HEK293 (cell line): ENCODE data around the gene TBC1D16.

ENCODE experiments used
- CTCF ChIA-PET: fragments of 350-600 bp; formaldehyde crosslinking; extraction: SDS; loops from one replicate; lab custom pipeline; 2021; ENCODE audit warnings: antibody characterized with exemption; lab: Yijun Ruan, JAX
- POLR2A ChIA-PET: fragments of 300-600 bp; formaldehyde crosslinking; extraction: SDS; loops from one replicate; lab custom pipeline; 2020; ENCODE audit warnings: antibody characterized with exemption, inconsistent platforms; lab: Yijun Ruan, JAX
- H3K27ac ChIP-seq: fragments of 200-500 bp; sonication (Bioruptor generic); 2 replicates; pipeline ENCODE4 v1.5.1; 2014; ENCODE audit warnings: low read depth, low read length, control low read depth, inconsistent platforms; ENCODE audit errors: extremely low read depth
- H3K36me3 ChIP-seq, 2 experiments: fragments of 200-500 bp in 1 of 2; sonication (Bioruptor generic) in 1 of 2; 1 replicate in 1 of 2; 2 replicates in 1 of 2; pipeline ENCODE4 v1.5.1; 2014 to 2017; ENCODE audit warnings: inconsistent platforms in 2 of 2, low read length in 2 of 2; ENCODE audit not compliant: control insufficient read depth in 2 of 2, insufficient read depth in 1 of 2
- H3K4me1 ChIP-seq: fragments of 200-500 bp; sonication (Bioruptor generic); 2 replicates; pipeline ENCODE4 v1.5.1; 2014; ENCODE audit warnings: mild to moderate bottlenecking, low read length, inconsistent platforms; ENCODE audit not compliant: control insufficient read depth, insufficient read depth
- H3K4me3 ChIP-seq: 2 replicates; pipeline ENCODE4 v1.5.1; 2011; ENCODE audit warnings: low read depth, mild to moderate bottlenecking, control low read depth, low read length, moderate library complexity
- H3K9me3 ChIP-seq: fragments of 200-500 bp; sonication (Bioruptor generic); 2 replicates; pipeline ENCODE4 v1.5.1; 2014; ENCODE audit warnings: low read depth, low read length, inconsistent platforms; ENCODE audit not compliant: control insufficient read depth, insufficient read depth
- FEZF1 ChIP-seq: fragments of 450-650 bp; formaldehyde crosslinking; IDR thresholded peaks from 2 replicates; pipeline ENCODE4 v1.5.1; 2016; ENCODE audit warnings: missing biosample characterization, missing genetic modification characterization
- GLIS1 ChIP-seq: fragments of 450-650 bp; formaldehyde crosslinking; IDR thresholded peaks from 2 replicates; pipeline ENCODE4 v1.5.1; 2016; ENCODE audit warnings: missing biosample characterization, missing genetic modification characterization
- GLIS2 ChIP-seq: fragments of 450-650 bp; formaldehyde crosslinking; IDR thresholded peaks from 2 replicates; pipeline ENCODE4 v1.5.1; 2016; ENCODE audit warnings: missing biosample characterization, missing genetic modification characterization
- KLF1 ChIP-seq: fragments of 450-650 bp; formaldehyde crosslinking; IDR thresholded peaks from 2 replicates; pipeline ENCODE4 v1.5.1; 2016; ENCODE audit warnings: missing biosample characterization, missing genetic modification characterization
- MYNN ChIP-seq: fragments of 450-650 bp; formaldehyde crosslinking; IDR thresholded peaks from 2 replicates; pipeline ENCODE4 v1.5.1; 2016; ENCODE audit warnings: missing biosample characterization, missing genetic modification characterization, borderline replicate concordance
- SETDB1 ChIP-seq: IDR thresholded peaks from one replicate; pipeline ENCODE4 v1.6.1; 2017; ENCODE audit warnings: mild to moderate bottlenecking, low read length, moderate library complexity, mixed read lengths; ENCODE audit not compliant: insufficient read length
- SP7 ChIP-seq: fragments of 450-650 bp; formaldehyde crosslinking; IDR thresholded peaks from 2 replicates; pipeline ENCODE4 v1.5.1; 2016; ENCODE audit warnings: missing biosample characterization, missing genetic modification characterization
- WT1 ChIP-seq: fragments of 450-650 bp; formaldehyde crosslinking; IDR thresholded peaks from 2 replicates; pipeline ENCODE4 v1.5.1; 2016; ENCODE audit warnings: missing biosample characterization, missing genetic modification characterization
- ZBTB20 ChIP-seq: fragments of 450-650 bp; formaldehyde crosslinking; IDR thresholded peaks from 2 replicates; pipeline ENCODE4 v1.5.1; 2016; ENCODE audit warnings: missing biosample characterization, missing genetic modification characterization
- ZEB2 ChIP-seq: fragments of 450-650 bp; formaldehyde crosslinking; IDR thresholded peaks from 2 replicates; pipeline ENCODE4 v1.5.1; 2016; ENCODE audit warnings: missing biosample characterization, missing genetic modification characterization
- ZIC2 ChIP-seq: fragments of 450-650 bp; formaldehyde crosslinking; IDR thresholded peaks from 2 replicates; pipeline ENCODE4 v1.5.1; 2016; ENCODE audit warnings: missing biosample characterization, missing genetic modification characterization
- ZNF2 ChIP-seq: fragments of 450-650 bp; formaldehyde crosslinking; IDR thresholded peaks from 2 replicates; pipeline ENCODE4 v1.5.1; 2016; ENCODE audit warnings: missing biosample characterization, missing genetic modification characterization
- ZNF266 ChIP-seq: fragments of 450-650 bp; formaldehyde crosslinking; IDR thresholded peaks from 2 replicates; pipeline ENCODE4 v1.5.1; 2016; ENCODE audit warnings: missing biosample characterization, missing genetic modification characterization, low read depth
- ZNF501 ChIP-seq: fragments of 450-650 bp; formaldehyde crosslinking; IDR thresholded peaks from 2 replicates; pipeline ENCODE4 v1.5.1; 2016; ENCODE audit warnings: missing biosample characterization, missing genetic modification characterization
- ZNF510 ChIP-seq: fragments of 450-650 bp; formaldehyde crosslinking; IDR thresholded peaks from 2 replicates; pipeline ENCODE4 v1.5.1; 2018; ENCODE audit warnings: mild to moderate bottlenecking, missing genetic modification characterization, missing biosample characterization; ENCODE audit not compliant: insufficient replicate concordance
- ZNF707 ChIP-seq: fragments of 450-650 bp; formaldehyde crosslinking; IDR thresholded peaks from 2 replicates; pipeline ENCODE4 v1.5.1; 2016; ENCODE audit warnings: missing biosample characterization, missing genetic modification characterization
- TF ChIP-seq, protein P1 (sequence below): fragments of 450-650 bp; formaldehyde crosslinking; IDR thresholded peaks from 2 replicates; pipeline ENCODE4 v1.5.1; 2016; ENCODE audit warnings: missing biosample characterization, missing genetic modification characterization
- TF ChIP-seq, protein P2 (sequence below): fragments of 450-650 bp; formaldehyde crosslinking; IDR thresholded peaks from 2 replicates; pipeline ENCODE4 v1.5.1; 2016; ENCODE audit warnings: missing biosample characterization, missing genetic modification characterization
- TF ChIP-seq, protein P3 (sequence below): fragments of 450-650 bp; formaldehyde crosslinking; IDR thresholded peaks from 2 replicates; pipeline ENCODE4 v1.5.1; 2017; ENCODE audit warnings: missing biosample characterization, missing genetic modification characterization
- TF ChIP-seq, protein P4 (sequence below): fragments of 450-650 bp; formaldehyde crosslinking; IDR thresholded peaks from 2 replicates; pipeline ENCODE4 v1.5.1; 2016; ENCODE audit warnings: missing biosample characterization, missing genetic modification characterization

Gene TBC1D16

DNA sequence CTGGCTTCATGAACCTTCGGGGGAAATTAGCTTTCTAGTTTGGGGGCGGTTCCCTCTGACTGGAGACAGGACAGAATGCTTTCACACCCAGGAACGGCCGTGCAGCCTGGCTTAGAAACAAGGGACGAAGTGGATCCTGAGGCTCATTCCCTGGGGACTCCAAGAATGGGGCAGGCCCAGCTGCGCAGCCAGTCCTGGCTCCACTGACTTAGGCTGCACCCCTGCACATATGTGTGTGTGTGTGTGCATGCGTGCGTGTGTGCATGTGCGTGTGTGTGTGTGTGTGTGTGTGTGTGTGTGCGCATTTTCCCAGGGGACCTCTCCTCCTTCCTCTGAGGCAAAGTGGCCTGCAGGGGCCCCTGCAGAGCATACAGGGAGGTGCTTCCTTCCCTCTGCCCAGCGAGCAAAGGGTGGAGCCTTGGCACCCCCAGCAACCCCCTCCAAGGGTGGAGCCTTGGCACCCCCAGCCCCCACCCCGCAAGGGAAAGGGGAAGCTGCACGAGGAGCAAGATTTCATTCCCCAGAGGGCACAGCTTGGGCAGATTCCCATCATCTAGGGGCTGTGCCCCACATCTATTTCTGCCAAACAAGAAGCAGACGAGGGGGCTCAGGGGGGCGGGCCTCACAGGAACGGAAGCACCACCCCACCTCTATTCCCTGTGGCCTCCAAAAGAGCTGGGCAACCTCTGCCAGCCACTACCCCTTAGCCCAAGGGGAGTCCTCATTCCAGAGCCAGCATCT, 98.9 kb downstream of the TBC1D16 start (continued):
- TF ChIP-seq, protein P1, sequence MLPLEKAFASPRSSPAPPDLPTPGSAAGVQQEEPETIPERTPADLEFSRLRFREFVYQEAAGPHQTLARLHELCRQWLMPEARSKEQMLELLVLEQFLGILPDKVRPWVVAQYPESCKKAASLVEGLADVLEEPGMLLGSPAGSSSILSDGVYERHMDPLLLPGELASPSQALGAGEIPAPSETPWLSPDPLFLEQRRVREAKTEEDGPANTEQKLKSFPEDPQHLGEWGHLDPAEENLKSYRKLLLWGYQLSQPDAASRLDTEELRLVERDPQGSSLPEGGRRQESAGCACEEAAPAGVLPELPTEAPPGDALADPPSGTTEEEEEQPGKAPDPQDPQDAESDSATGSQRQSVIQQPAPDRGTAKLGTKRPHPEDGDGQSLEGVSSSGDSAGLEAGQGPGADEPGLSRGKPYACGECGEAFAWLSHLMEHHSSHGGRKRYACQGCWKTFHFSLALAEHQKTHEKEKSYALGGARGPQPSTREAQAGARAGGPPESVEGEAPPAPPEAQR (tag by site-specific recombination) = no peak
- TF ChIP-seq KLF1 (peak; percentile 24; the same call in 1 of the 2 replicates), ZIC2 (tag by site-specific recombination) (0 out of 2 replicates have a peak, but pooled peaks have one; percentile 27), SP7 (tag by site-specific recombination) (peak; percentile 35; the same call in 1 of the 2 replicates), SETDB1 (no peak), ZEB2 (tag by site-specific recombination) (no peak), MYNN (tag by site-specific recombination) (0 out of 2 replicates have a peak, but pooled peaks have one; percentile 22), GLIS1 (tag by site-specific recombination) (peak; percentile 43), ZNF2 (tag by site-specific recombination) (0 out of 2 replicates have a peak, but pooled peaks have one; percentile 37), FEZF1 (tag by site-specific recombination) (0 out of 2 replicates have a peak, but pooled peaks have one; percentile 24), ZNF510 (tag by site-specific recombination) (no peak), ZNF501 (no peak), GLIS2 (tag by site-specific recombination) (peak; percentile 44), ZBTB20 (tag by site-specific recombination) (peak; percentile 50; the same call in 1 of the 2 replicates), WT1 (tag by site-specific recombination) (no peak)
- TF ChIP-seq, protein P2, sequence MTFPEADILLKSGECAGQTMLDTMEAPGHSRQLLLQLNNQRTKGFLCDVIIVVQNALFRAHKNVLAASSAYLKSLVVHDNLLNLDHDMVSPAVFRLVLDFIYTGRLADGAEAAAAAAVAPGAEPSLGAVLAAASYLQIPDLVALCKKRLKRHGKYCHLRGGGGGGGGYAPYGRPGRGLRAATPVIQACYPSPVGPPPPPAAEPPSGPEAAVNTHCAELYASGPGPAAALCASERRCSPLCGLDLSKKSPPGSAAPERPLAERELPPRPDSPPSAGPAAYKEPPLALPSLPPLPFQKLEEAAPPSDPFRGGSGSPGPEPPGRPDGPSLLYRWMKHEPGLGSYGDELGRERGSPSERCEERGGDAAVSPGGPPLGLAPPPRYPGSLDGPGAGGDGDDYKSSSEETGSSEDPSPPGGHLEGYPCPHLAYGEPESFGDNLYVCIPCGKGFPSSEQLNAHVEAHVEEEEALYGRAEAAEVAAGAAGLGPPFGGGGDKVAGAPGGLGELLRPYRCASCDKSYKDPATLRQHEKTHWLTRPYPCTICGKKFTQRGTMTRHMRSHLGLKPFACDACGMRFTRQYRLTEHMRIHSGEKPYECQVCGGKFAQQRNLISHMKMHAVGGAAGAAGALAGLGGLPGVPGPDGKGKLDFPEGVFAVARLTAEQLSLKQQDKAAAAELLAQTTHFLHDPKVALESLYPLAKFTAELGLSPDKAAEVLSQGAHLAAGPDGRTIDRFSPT = 0 out of 2 replicates have a peak, but pooled peaks have one; percentile 14
- TF ChIP-seq, protein P3, sequence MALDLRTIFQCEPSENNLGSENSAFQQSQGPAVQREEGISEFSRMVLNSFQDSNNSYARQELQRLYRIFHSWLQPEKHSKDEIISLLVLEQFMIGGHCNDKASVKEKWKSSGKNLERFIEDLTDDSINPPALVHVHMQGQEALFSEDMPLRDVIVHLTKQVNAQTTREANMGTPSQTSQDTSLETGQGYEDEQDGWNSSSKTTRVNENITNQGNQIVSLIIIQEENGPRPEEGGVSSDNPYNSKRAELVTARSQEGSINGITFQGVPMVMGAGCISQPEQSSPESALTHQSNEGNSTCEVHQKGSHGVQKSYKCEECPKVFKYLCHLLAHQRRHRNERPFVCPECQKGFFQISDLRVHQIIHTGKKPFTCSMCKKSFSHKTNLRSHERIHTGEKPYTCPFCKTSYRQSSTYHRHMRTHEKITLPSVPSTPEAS (tag by site-specific recombination) = peak; percentile 98
- TF ChIP-seq, protein P4, sequence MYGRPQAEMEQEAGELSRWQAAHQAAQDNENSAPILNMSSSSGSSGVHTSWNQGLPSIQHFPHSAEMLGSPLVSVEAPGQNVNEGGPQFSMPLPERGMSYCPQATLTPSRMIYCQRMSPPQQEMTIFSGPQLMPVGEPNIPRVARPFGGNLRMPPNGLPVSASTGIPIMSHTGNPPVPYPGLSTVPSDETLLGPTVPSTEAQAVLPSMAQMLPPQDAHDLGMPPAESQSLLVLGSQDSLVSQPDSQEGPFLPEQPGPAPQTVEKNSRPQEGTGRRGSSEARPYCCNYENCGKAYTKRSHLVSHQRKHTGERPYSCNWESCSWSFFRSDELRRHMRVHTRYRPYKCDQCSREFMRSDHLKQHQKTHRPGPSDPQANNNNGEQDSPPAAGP (tag by site-specific recombination) = peak; percentile 68; the same call in 1 of the 2 replicates

DNA sequence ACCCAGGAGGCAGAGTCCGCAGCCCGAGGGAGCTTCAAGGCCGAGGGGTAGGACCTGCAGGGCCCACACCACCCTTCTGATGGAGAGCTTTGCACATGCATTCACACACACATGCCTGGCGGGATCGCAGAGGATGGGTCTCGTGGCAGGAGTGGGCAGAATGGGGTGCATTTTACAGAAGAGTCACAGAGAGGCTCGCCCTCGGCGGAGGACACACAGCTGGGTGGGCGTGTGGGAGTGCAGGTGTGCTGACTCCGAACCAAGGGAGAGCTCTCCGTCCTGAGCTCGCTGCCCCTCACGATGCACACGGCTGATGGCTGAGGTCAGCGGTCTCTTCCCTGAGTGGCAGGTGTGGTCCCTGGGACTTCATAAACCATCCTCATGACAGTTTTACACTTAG, 99.6 kb downstream of the TBC1D16 start:
- Histone ChIP-seq H3K36me3 (peaks cover 0 to 17% of the 10 kb centered on the region in 2 experiments; a peak in 1 of 3 replicates), H3K27ac (no peak overlapping the region), H3K4me3 (no peak overlapping the region), H3K9me3 (no peaks in the 10 kb centered on the region), H3K4me1 (no peaks in the 10 kb centered on the region; the same call in 1 of the 2 replicates)
- CTCF ChIA-PET = interaction anchor here (1.2 to 2.0 kb wide), 2 partner anchors 9 to 12 kb away, joined by 4 to 8 read pairs; no protein-coding TSS in a partner anchor
- peak; percentile 78; the same call in 1 of the 2 replicates for TF ChIP-seq ZNF707 (tag by site-specific recombination)
- no peak for TF ChIP-seq ZNF266 (tag by site-specific recombination)
- POLR2A ChIA-PET = interaction anchor here (0.5 kb wide), 1 partner anchor 101 kb away, joined by 3 read pairs; no protein-coding TSS in a partner anchor
